PFSK-1 (cell line): ENCODE measurements around the gene CCDC92B.

ENCODE experiments used
- FOXP2 ChIP-seq: optimal IDR thresholded peaks from 2 replicates; pipeline ENCODE3; 2011; ENCODE audit warnings: borderline replicate concordance, control low read depth, inconsistent platforms; ENCODE audit not compliant: insufficient read depth; ENCODE audit errors: extremely low read length, extremely low read depth
- POLR2AphosphoS5 ChIP-seq: IDR thresholded peaks from 2 replicates; pipeline ENCODE4 v1.6.1; 2012; ENCODE audit warnings: low read depth, mild to moderate bottlenecking, control low read depth, low read length, moderate library complexity
- REST ChIP-seq, 2 experiments: IDR thresholded peaks; 2 replicates each; pipeline versions ENCODE4 v1.6.1 to v1.8.0; 2011 to 2012; ENCODE audit warnings: low read depth in 2 of 2, low read length in 2 of 2, control low read depth in 1 of 2, inconsistent platforms in 1 of 2, mild to moderate bottlenecking in 1 of 2, moderate library complexity in 1 of 2; ENCODE audit not compliant: insufficient read depth in 1 of 2
- SIN3A ChIP-seq: IDR thresholded peaks from 2 replicates; pipeline ENCODE4 v1.6.1; 2012; ENCODE audit warnings: mild to moderate bottlenecking, low read length, moderate library complexity, borderline replicate concordance; ENCODE audit not compliant: insufficient read depth
- TAF1 ChIP-seq: IDR thresholded peaks from 2 replicates; pipeline ENCODE4 v1.6.1; 2012; ENCODE audit warnings: low read length, control low read depth, borderline replicate concordance; ENCODE audit not compliant: insufficient read depth

The CCDC92B gene

DNA sequence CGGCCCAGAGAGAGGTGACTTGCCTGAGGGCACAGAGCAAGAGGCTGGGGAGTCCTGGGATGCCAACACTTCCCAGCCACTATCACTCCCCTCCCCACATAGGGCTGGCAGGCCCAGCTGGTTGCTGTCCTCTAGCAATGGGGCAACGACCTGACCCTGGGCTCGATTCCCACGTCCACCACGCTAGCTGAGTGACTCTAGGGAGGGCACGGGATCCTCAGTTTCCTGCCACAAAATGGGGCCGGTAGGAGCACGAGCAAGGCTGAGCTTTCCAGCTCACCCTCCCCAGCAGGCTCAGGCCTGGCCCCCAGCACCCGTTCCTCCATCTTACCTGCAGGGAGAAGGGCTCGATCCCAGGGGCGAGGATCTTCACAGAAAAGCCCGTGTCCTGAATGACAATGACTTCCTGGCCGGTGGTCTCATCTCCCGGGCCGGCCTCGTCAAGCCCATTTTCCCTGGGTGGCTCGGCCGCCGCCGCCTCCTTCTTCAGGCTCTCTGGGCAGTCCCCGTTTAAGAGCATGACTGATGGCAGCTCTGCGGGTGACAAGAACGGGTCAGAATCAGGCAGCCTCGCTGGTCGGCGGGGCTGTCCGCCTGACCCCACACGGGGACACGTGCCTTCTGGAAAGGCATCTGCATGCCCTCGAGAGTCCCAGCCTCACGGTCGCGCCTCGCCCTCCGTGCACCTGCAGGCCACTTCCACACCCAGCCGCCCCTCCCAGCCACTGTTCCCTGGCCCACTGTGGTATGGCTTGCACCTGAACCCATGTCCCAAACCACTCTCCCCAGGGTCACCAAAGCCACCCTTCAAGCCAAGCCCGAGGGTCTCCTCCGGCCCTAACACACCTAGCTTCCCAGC, 45.2 kb downstream of the CCDC92B start:
- TF ChIP-seq FOXP2 (no peak), SIN3A (no peak), REST (IDR thresholded peaks at IDR 0.05; ENCODE audit: insufficient read depth in 1 of 2, low read depth in 2 of 2, low read length in 2 of 2) (no peak), TAF1 (no peak), POLR2AphosphoS5 (no peak)

DNA sequence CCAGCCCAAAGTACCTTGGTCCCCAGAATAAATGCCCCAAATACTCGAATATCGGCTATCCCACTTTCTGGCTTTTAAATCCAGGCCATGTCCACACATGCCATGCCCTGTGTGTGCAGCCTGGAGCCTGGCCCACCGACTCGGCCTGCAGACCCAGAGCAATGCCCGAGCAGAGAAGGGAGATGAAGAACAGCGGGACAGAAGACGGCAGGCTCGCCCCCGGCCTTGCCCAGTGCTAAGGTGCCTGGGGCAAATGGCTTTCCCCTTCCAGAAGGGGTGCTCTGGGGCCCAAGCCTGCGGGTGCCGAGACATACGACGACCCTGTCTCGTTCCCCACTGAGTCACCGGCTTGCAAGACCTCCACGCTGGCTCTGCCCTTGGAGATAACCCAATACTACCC, 45.8 kb downstream of the CCDC92B start:
- TF ChIP-seq REST (IDR thresholded peaks at IDR 0.05; ENCODE audit: insufficient read depth in 1 of 2, low read depth in 2 of 2, low read length in 2 of 2) (no peak), POLR2AphosphoS5 (no peak), SIN3A (no peak), FOXP2 (no peak), TAF1 (no peak)

DNA sequence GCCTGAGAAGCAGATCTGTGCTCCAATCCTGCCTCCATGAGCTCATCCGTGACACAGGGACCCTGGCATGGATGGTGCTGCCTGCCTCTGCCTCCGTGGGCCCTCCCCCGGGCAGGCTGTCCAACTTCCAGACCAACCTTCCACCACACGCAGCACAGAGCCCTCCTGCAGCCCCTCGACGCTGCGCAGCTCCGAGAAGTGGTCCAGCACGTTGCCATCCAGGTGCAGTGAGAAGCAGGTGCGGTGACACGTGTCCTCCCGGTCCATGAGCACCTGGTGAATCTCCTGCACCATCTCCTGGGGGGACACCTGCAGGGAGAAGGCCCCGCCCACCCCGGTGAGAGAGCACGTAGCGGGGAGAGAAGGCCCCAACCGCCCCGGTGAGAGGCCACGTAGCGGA, 46.3 kb downstream of the CCDC92B start:
- TF ChIP-seq FOXP2 (no peak), POLR2AphosphoS5 (no peak)

DNA sequence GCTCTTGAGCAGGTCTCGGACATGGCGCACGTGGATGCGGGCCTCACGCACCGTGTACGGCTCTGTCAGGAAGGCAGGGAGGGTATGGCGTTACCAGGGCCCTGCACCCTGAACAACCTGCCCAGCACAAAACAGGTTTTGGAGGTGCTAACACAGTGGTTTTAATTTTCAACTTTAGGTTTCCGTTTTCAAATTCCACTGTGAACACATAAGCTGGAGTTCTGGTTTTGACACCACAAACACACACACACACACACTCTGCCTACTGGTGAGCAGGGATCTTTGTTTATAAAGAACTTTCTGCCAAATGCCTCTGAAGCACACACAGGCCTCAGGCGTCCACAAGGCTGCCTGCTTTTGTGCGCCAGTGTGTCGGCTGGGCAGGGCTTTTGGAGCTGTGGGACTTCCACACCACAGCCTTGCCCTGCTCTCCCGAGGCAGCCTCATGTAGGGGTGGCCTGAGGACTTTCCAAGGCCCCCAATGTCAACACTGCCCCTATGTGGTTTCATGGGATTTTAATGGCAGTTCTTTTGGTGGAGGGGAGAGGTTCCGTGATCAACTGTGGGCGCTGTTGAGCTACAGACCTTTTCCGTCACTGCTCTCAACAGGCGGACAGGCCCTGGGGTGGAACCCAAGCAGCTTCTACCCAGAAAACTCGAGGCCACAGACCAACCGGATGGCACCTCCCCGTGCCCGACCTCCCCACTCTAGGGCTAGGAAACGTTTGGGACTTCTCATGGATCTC, 47.3 kb downstream of the CCDC92B start:
- TF ChIP-seq FOXP2 (no peak), TAF1 (no peak), POLR2AphosphoS5 (no peak), SIN3A (no peak), REST (IDR thresholded peaks at IDR 0.05; ENCODE audit: insufficient read depth in 1 of 2, low read depth in 2 of 2, low read length in 2 of 2) (no peak)

DNA sequence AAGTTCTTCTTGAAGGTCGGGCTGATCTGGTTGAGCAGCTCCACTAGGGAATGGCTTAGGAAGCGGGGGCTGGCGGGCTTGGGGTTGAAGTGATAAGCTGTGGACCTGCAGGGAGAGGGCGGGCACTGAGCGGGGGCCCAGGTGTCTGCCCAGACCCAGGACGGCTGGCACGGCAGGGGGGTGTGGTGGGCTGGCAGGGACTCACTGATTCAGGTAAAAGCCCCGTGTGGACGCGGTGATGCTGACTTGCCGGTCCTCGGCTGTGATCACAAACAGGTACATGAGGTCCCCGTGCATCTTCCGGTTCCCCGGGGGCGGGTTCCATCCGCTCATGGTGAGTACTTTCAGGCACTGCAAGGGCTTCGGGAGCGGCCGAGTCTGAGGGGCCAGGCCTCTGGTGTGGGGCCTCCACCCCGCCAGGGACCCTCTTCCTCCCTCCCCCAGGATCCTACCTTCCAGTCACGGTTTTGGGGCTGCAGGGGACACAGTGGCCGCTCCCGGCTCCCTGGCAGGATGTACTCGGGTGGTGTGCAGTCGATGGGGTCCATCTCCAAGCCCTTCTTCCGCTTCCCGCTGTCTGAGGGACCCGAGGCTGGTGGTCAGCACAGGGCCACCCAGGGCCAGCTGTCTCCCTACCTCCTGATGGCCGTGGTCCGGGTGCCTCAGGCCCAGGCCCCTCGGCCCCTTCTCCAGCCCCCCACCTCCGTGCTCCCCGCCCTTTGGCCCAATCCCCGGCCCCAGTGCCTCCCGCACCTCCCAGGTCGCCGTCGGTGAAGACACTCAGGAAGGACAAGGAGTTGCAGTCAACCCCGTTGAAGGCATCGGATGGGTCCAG, 48.1 kb downstream of the CCDC92B start:
- no peak for TF ChIP-seq TAF1
- TF ChIP-seq FOXP2, result no peak
- TF ChIP-seq POLR2AphosphoS5, result no peak
- TF ChIP-seq REST (IDR thresholded peaks at IDR 0.05; ENCODE audit: insufficient read depth in 1 of 2, low read depth in 2 of 2, low read length in 2 of 2), result no peak
- no peak for TF ChIP-seq SIN3A
